Stimulated activated CD4-positive, alpha-beta T cell treated with anti-CD3 and anti-CD28 coated beads, Interleukin-1b, Interleukin-23, amount 100 ng/mL, for 4 hours (primary cell): ENCODE data around the gene ATXN1L.
A peak's percentile ranks its signal among the peaks of the same experiment; 100 is the strongest.
"Not testable (repeated sequence)": the region's sequence is repeated elsewhere in the genome, so short reads cannot be mapped to it uniquely, and the experiment has no call there.

Source experiments
- DNase-seq, 2 donors: peaks; one replicate each; pipeline ENCODE4 v3.0.0-alpha.2; 2020; ENCODE audit warnings: low read depth in 2 of 2

The ATXN1L gene, protein sequence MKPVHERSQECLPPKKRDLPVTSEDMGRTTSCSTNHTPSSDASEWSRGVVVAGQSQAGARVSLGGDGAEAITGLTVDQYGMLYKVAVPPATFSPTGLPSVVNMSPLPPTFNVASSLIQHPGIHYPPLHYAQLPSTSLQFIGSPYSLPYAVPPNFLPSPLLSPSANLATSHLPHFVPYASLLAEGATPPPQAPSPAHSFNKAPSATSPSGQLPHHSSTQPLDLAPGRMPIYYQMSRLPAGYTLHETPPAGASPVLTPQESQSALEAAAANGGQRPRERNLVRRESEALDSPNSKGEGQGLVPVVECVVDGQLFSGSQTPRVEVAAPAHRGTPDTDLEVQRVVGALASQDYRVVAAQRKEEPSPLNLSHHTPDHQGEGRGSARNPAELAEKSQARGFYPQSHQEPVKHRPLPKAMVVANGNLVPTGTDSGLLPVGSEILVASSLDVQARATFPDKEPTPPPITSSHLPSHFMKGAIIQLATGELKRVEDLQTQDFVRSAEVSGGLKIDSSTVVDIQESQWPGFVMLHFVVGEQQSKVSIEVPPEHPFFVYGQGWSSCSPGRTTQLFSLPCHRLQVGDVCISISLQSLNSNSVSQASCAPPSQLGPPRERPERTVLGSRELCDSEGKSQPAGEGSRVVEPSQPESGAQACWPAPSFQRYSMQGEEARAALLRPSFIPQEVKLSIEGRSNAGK

DNA sequence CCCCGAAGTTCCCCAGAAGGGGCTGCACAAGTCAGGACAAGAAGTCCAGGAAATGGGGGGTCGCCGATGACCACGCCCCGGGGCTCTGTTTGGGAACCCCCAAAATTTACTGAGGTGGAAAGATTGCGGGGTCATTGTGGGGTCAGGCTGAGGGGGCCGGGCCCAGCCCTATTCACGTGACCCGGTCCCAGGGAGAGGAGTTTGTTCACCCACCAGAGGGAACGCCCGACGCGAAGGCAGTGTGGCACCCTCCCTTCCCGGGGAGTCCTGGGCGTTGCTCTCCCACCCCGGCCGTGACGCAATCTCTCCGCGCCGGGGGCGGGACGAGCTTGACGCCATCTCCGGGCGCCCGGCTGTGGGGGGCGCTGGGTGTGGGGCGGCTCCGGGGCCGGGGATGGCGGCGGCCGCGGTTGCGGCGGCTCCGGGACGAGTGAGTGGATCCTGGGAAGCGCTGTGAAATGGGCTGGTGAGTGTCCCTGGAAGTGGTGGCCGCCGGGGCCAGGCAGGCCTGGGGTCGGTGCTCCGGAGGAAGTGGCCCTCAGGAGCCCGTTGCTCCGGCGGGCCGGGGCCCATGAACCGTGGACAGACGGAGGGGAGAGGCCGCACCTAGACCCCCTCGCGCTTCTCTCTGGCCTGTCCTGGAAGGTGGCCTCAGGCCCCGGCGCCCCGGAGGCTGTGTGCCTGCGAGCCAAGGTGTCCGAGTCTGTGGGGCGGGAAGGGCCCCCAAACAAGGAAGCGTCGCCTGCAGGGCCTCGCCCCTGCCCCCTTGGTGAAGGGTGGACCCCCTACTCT is at the start of gene ATXN1L:
ATXN1L (plus strand) TSS at position 338 of the 792 bp plus-strand sequence. CDS start 3,765 bp downstream, outside the sequence.
- peak; percentile 90 to 92 for DNase-seq

GRCh38 chr16:71796501-71797097 is 49.2 kb upstream of the ATXN1L start:
- DNase-seq, result no peak

DNA sequence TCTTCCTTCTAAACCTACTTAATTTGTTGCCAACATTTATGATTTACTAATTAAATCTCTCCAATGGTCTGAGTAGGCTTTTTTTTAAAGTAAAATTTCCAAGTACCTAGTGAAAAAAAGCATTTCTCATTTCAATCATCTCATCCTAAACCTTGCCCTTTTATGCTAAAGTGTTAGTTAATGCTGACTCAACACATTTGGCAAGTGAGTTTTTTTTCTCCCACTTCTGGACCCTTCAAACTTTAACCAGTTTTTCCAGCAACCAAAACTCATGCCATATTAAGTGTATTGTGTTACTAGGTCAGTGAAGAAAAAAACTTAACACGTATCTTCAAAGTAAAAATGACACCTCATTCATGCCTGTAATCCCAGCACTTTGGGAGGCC is 42.5 kb upstream of the ATXN1L start:
- DNase-seq, result no peak

DNA sequence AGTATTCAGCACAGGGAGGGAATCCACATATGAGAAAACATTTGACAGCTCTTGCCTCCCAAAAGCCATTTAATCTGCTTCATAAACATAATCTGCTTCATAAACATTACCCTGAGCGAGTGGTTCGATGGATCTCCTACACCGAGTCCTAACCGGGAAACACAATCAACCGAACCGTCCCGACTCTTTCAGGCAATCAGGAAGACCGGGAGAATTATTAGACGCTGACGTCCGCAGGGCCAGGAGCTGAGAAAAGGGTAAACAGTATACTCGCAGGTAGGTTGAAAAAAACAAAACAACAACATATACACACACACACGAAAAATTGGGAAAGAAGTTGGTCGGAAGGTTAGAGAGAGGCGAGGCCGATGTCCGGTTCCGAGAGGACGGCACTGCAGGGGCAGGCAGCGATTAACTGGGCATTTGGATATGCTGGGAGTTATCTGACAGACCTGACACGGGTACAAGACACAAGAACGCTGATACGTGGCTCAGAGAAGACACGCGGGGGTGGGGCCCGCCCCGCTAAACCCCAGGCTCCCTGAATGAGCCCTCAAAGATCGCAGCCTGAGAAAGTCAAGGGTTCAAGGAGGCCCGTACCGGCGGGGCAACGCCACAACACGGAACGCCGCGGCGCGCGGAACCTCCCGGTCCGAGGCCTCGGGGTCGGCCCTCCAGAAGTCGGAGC is 37.7 kb upstream of the ATXN1L start:
- DNase-seq, result peak; percentile 45 to 50

- DNase-seq, result peak; percentile 78 to 85
Observed at GRCh38 chr16:71808593-71809459, 37.0 kb upstream of the ATXN1L start, which contains the start of gene AP1G1. TSS of gene AP1G1 (minus strand) at chr16:71808834. CDS start at chr16:71789479, 19,355 bp downstream.

DNA sequence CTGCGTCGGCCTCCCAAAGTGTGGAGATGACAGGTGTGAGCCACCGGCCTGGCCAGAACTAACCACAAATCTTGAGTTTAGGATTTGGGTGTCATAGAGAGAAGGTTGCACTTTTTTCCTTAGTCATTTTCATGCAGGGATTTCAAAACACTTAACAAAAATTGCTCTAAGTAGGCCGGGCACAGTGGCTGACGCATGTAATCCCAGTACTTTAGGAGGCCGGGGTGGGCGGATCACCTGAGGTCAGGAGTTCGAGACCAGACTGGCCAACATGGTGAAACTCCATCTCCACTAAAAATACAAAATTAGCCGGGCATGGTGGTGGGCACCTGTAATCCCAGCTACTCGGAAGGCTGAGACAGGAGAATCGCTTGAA is 35.6 kb upstream of the ATXN1L start:
- DNase-seq, result not testable (repeated sequence)

DNA sequence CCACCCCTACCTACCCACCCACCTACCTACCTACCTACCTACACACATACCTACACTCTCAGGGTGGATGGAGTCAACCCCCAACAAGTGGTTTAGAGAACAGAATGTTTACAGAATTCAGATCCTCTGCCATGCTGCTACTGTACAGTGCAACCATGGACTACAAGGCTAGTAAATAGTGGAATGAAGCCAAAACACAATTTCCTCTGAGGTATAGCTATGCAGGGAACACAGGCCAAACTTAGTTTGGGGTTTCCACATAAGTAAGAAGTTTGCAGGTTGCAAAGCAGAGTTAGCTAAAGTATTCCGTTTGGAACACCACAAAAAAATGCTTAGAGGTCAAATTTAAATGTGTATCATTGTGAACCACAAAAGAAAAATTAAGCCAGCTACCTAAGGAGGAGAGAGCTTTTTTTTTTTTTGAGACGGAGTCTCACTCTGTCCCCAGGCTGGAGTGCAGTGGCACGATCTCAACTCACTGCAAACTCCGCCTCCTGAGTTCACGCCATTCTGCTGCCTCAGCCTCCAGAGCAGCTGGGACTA is 34.4 kb upstream of the ATXN1L start:
- no peak for DNase-seq

DNA sequence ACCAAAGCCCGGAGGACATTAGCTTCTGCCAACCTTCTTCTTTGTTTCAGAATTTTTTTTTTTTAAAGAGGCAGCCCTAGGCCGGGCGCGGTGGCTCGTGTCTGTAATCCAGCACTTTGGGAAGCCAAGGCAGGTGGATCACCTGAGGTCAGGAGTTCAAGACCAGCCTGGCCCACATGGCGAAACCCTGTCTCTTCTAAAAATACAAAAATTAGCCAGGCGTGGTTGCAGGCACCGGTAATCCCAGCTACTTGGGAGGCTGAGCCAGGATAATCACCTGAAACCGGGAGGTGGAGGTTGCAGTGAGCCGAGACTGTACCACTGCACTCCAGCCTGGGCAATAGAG is 28.6 kb upstream of the ATXN1L start:
- DNase-seq, result not testable (repeated sequence)

DNA sequence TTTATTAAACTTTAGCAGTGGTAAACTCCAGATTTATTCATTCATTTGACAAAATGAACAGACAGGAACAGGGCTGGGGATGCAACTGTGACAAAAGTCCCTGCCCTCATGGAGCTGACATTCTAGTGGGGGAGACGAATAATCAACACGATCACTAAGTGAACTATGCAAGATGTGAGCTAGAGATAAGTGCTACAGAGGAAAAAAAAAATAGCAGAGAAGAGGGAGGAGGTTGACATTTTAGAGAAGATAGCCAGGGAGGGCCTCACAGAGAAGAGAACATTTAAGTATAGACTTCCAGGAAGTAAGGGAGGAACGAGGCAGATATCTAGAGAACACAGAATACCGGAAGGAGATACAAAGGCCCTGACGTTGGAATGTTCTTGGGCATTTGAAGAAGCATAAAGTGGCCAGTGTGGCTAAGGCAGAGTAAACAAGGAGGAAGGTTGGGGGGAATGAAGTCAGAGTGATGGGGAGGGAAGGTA is 19.2 kb upstream of the ATXN1L start:
- DNase-seq, result no peak

DNA sequence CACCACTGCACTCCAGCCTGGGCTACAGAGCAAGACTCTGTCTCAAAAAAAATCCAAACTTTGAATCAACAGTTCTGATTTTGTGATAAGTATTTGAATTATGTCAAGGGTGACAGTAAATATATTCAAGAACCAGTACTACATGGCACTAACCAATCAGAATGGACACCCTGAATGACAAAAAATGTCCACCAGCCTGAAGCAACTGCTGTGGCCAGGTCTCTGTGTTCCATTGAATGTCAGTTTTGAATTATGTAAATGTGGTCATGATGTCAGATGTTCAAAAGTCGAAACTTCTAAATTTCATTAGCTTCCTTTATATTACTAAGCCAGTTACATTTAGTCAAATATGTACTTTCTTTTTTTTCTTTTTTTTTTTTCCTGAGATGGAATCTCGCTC is 15.4 kb upstream of the ATXN1L start:
- DNase-seq, result no peak

DNA sequence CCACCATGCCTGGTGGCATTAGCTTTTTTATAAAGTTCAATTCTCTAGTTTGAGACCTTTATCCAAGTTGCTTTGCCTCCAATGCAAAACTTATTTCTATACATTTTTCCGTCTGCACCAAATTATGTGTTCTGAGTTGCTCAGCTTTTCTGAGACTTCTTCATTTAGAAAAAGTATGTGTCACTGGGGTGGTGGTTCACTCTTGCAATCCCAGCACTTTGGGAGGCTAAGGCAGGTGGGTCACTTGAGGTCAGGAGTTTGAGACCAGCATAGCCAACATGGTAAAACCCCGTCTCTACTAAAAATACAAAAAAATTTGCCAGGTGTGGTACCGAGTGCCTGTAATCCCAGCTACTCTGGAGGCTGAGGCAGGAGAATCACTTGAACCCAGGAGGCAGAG is 14.1 kb upstream of the ATXN1L start:
- DNase-seq, result not testable (repeated sequence)

- DNase-seq, result not testable (repeated sequence)
Observed at GRCh38 chr16:71832112-71832511, 13.7 kb upstream of the ATXN1L start.

- no peak for DNase-seq
Observed at GRCh38 chr16:71834291-71834690, 11.5 kb upstream of the ATXN1L start.

- no peak for DNase-seq
Observed at GRCh38 chr16:71837150-71837549, 8.6 kb upstream of the ATXN1L start.

GRCh38 chr16:71840052-71840451 is 5.7 kb upstream of the ATXN1L start:
- no peak for DNase-seq

DNA sequence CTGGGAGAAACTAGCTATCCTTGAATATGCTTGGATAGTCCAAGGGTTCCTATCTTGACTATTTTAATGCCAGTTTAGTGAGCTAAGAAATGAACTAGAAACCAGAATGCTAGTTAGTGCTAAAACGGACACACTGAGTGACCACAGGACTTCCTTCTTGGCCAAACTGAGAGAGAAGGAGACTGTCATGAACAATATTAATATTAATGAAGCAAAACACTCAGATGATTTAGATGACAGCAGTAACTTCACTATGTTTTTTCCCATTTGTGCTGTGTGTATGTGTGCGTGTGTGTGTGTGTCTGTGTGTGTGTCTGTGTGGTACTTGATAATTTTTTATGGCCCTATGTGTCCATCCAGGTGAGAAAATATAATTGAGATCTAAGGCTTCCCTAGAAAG is 2.2 kb upstream of the ATXN1L start:
- DNase-seq, result no peak

DNA sequence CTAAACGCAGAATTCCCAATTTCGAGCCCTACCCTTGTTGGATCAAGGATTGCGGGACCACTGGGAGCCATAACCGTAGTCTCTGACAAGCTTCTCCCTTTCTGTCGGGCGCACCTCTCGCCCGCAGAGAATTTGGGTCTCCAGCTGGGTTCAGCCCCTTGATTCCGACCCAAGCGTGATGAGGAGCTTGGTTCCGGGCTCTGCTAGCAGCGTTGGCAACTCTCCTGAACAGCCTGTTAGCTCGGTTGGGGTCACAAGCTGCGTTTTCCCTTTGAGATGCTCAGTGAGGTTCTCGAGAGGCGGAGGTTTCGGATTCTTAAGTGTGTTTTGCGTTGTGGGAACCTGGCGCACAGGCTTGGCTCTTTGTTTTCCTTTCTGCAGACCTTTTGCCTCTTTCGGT is 655 bp downstream of the ATXN1L start:
- no peak for DNase-seq

DNA sequence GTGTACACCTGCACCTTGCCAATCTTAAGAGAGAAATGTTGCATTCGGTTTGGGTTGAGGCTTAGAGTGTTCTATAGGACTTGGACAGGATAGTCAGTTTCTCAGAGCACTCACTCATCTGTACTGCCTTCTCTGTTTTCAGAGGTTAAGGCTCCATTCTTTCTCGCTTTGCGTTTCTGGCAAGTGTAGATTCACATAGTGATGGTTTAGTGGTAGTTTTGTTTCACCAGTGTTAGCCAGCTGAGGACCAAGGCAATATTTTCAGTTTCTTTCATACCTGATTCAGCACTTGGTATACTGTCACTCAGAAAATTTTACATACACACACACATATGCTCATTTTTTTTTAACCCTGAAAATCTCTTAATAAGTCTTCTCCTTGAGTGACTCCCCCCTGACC is 1.3 kb downstream of the ATXN1L start:
- DNase-seq, result no peak

DNA sequence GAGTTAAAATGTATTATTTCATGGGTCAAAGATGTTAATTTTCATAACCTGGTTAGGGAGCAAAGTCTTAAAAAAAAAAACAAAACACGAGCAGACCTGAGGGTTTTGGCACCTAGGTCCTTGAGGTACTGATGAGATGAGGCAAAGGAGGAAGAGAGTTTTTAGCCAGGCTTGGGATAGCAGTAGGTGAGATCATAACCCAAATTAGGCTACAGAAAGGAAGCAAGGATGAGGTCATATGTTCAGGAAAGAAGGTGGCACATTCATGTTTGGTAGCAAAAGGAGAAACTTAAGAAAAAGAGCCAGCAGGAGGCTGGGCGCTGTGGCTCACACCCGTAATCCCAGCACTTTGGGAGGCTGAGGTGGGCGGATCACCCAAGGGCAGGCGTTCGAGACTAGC is 2.8 kb downstream of the ATXN1L start:
- DNase-seq, result no peak

GRCh38 chr16:71851746-71852145 is 6.0 kb downstream of the ATXN1L start:
- no peak for DNase-seq
